HG03097 (cell line): ENCODE results near the gene AGAP3.

Experiments
- ATAC-seq: cut with Tn5 transposase; IDR thresholded peaks from one replicate; pipeline ENCODE4 v1.9.1; 2021; ENCODE audit not compliant: unreplicated experiment, low FRiP score

The AGAP3 gene

GRCh38 chr7:151134743-151135524, 48.7 kb downstream of the AGAP3 start:
- no peak for ATAC-seq

DNA sequence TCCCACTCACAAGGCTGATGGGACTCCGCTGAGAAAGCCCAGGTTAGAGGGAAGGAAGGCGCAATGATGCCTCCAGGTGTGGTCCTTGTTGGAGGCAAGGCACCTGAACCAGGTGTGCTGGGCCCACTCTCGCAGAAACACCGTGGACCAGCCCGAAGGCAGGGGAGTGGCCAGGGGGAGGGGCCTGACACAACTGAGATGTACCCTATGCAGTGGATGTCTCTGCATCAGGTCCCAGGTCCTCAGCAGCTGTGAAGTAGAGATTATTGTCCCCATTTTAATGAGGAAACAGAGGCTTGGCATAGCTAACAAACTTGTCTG, 49.2 kb downstream of the AGAP3 start:
- ATAC-seq: no peak

DNA sequence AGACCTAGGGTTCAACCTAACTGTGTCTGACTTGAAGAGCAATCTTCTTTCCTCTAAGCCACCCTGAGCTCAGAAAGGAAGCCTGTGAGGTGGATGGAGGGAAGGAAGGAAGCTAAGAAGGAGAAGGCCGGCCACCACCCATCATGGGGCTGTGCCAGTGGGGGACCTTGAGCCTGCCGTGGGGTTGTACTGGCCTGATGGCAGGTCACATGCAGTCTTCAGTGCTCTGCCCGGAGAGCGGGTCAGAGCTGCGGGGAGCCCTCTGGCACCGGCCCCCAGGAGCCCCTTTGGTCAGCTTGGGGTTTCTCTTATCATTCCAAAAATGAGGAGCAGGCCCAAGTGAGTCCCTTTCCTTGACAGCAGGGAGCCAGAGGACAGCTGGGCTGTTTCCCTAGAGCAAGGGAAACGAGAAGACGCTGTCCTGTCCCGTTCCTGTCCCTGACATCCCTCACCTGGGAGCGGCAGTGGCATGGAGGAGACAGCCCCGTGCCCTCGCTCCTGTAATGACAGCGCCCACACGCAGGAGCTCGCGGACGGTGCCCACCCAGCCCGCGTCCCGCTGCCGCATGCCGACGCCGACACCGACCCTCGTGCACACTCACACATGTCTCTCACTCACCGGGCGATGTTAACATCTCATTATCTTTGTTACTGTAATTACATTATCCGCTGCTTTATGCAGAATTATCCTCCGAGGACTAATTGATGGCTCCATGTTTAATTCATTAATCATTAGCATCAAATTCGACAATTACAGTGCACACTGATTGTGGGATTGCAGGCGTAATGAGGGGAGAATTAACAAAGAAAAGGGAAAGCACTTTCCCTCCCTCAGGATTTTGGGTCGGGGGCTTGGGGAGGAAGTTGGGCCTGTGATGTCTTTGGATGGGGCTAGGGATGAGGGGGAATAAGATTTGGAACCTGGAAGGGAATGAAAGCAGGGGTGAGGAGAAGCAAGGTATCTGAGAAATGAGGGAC, 49.9 kb downstream of the AGAP3 start:
- ATAC-seq: no peak

DNA sequence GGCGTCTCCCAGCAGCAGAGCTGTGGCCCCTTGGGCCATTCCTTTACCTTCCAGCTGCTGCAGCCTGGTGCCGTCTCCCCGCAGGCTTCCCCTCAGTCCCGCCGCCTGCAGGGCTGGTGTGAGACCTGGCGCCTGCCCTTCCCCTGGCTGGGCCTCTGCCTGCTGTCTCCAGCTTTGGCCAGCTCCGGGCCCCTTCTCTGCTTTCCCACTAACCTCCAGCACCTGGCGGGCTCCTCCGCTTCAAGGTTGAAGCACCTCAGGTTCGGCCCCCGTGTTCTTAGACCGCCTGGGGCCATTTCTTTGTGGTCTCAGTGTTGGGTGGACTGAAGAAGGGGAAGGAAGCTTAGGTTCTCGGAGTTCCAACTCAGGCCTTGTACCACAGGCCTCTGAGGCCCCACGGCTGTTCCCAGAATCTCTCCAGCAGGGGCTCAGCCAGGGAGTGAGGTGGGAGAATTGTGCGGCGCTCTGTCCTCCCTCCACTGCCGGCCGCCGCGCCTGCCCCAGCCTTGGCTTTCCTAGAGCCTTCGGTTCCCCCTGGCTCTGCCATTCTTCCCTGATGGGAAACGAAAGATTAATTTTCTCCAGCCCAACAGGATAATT, 50.9 kb downstream of the AGAP3 start:
- ATAC-seq: no peak

DNA sequence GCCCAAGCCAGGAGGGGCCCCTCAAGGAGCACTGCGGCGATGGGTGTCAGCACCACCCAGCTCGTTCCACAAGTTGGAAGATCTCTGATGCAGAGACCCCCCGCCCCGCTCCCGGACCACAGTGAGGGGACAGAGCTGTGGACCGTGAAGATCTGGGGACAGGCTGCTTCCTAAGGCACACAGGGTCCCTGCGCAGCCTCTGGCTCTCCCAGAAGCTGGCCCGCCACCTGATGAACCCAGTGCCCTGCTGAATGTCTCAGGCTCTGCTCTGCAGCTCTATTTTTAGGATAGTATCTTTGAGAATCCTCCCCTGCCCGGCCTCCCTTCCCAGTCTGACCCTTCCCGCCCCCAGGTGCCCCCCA, 51.5 kb downstream of the AGAP3 start:
- no peak for ATAC-seq

DNA sequence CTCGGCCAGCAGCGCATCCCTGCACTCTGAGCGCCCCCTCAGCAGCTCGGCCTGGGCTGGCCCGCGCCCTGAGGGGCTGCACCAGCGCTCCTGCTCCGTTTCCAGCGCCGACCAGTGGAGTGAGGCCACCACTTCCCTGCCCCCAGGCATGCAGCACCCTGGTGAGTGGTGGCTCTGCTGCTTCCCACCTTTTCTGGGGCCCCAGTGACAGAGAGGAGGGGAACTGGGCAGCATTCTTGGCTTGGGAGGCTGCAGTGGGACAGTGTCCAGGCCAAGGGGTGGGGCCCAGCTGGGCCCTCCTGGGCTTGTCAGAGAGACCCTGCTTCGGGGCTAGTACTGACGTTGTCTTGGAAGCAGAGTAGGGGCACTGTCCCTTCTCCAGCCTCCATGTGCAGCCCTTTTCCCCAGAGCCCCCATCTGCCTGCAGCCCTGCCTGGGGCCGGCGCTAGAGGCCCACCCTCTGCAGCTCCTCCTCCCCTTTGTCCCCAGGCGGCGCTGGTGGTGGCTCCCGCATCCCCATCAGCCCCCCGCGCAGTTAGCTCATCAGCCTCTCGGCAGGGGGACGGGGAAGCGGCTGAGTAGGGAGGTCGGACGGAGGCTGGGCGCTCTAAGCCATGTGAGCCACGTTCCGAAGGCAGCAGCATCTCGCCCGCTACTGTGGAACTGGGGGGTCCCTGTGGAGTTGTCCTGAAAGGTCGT, 52.0 kb downstream of the AGAP3 start:
- ATAC-seq: no peak

DNA sequence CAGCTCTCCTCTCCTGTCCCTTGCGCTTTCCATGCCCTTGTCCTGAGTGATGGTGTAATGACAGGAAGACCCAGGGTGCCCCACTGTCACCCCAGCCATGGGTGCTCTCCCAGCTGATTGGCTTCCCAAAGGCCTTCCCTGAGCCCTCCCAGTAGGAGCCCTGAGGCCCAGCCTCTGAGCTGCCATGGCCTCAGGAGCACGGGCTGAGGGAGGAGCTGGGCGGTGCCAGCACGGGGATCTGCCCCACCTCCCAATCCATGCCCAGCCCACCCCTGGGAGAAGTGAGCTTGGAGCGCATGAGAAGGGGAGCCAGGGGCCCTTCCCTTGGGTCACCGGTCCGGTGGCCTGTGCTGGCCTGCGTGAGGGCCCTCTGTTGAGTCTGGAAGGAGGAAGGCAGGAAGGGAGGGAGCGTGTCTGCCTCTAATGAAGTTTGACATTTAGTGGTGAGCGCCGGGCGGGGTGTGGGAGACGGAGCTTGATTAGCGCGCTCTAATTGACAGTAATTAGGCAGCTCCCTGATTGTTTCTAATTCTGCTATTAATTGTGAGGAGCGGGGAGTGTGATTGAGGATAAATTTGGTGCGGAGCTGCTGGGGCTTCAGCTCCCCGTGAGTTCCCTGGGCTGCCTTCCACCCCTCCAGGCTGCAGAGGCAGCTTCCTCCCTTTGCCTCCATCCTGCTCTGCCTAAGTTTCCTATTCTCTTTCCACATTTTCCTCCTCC, 53.0 kb downstream of the AGAP3 start:
- ATAC-seq: no peak

DNA sequence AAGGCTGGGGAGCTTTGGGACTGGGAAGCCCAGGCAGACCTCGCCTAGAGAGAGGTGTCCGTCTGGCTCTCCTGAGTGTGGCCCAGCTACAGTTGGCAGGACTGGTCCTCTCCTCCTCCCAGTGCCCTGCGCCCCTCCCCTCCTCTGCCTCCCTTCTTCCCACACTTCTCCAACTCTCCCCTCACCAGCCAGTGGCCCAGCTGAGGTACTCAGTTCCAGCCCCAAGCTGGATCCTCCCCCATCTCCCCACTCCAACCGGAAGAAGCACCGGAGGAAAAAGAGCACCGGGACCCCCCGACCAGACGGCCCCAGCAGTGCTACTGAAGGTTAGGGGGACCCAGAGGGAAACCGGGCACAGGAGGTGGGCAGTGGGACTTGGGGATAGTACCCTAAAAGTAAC, 53.5 kb downstream of the AGAP3 start:
- no peak for ATAC-seq

DNA sequence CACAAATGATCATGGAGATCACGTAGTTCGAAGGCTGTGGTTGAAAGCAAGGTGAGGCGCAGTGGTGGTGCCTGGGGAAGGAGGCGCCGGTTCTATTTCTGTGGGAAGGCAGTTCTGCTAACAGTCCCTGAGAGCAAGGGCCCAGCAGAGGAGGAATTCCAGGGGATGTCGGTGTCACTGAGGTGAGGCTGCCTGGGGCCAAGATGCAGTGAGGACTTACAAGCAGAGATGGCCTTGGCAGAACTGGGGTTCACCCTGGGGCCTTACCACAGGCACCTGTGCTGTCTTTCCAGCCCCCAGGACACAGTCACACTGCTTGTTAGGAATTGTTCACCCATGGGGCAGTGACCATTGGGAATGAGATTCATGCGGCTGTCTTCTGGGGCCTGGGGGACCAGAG, 54.6 kb downstream of the AGAP3 start:
- ATAC-seq: no peak

GRCh38 chr7:151141311-151141854, 55.1 kb downstream of the AGAP3 start:
- ATAC-seq: no peak

DNA sequence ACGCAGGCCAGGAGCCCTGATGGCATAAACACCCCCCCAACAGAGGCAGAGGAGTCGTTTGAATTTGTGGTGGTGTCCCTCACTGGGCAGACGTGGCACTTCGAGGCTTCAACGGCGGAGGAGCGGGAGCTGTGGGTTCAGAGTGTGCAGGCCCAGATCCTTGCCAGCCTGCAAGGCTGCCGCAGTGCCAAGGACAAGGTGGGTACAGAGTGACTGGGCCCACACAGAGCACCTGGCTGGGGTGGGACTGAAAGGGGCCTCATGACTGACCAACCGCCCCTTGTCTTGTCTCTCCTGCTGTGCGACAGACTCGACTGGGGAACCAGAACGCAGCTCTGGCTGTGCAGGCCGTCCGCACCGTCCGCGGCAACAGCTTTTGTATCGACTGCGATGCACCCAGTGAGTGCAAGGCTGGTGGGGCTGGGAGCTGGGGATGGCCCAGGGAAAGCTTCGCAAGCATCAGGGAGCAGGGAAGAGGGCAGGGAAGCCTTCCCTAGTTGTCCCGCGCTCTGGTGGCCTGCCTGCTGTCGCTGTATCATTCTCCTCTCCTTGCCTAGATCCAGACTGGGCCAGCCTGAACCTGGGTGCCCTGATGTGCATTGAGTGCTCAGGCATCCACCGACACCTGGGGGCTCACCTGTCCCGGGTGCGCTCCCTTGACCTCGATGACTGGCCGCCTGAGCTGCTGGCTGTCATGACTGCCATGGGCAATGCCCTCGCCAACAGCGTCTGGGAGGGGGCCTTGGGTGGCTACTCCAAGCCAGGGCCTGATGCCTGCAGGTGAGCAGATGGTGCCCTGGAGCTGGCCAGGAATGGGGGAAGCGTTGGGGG, 55.8 kb downstream of the AGAP3 start:
- ATAC-seq: no peak

DNA sequence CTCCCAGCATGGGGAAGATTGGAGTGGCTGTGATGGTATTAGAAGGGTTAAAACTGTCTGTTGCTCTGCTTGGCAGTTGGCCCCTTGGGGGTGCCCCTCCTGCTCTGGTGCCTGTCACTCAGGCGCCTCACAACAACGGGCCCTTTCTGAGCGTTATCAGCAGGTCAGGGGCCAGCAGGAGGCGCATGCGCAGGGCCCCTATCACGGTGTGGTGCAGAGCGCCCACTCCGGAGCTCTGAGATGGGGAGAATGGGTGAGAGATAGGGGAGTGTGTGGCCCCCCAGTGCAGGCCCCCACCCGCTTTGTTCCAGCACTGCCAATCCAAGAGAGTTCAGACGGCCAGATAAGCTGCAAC, 56.4 kb downstream of the AGAP3 start:
- no peak for ATAC-seq

DNA sequence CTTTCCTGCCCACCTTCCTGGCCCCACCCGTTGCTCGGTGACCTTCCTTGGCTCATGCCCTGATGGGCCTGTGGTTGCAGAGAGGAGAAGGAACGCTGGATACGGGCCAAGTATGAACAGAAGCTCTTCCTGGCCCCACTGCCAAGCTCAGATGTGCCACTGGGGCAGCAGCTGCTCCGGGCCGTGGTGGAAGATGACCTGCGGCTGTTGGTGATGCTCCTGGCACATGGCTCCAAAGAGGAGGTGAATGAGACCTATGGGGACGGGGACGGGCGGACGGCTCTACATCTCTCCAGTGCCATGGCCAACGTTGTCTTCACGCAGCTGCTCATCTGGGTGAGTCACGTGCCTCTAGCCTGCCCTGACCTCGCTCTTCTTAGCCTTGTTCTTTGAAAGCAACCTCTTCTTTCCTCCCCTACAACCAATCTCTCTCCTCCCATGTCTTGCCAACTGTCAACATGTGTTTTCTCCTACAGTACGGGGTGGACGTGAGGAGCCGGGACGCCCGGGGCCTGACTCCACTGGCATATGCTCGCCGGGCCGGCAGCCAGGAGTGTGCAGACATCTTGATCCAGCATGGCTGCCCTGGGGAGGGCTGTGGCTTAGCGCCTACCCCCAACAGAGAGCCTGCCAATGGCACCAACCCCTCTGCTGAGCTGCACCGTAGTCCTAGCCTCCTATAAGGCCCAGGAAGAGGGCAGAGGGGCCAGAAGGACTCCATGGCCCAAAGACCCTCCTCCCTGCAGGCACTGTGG, 57.2 kb downstream of the AGAP3 start:
- ATAC-seq: no peak

- no peak for ATAC-seq
Observed at GRCh38 chr7:151144387-151144786, 58.1 kb downstream of the AGAP3 start.

DNA sequence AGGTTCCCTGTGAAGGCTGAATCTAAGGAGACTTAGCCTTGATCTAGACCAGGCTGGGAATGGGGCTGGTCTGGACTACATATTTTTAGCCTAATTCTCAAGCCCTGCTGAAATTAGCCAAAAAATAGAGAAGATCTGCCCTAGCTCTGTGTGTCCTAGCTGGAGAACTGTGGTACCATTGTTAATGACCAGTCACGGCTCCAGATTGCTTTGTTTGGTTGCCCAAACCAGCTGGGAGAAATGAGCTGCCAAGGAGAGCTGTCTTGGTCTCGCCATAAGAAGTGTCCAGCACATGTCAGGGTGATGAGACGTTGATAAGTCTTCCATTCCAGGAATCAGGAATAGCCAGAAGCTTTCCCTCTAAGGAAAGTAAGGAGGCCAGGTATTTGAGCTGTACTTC, 60.5 kb downstream of the AGAP3 start:
- no peak for ATAC-seq

GRCh38 chr7:151148319-151149259, 62.3 kb downstream of the AGAP3 start:
- ATAC-seq: no peak

DNA sequence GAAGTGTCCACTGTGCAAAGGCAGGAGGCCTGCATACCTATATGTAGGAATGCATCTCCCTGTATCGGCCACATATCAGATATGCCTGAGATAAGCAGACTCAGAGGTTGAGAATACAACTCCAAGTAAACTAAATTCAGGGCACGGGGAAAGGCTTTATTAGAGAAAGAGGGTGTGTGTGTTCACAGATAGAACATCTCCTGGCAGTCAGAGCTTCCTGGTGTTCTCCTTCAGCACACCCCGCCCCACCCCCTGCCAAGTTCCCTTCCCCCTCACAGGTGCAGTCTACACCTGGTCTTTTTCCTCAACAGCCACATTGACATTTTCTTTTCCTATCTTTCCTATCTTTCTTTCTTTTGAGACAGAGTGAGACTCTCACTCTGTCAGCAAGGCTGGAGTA, 64.1 kb downstream of the AGAP3 start:
- no peak for ATAC-seq
